ENCODE measurements around the gene C2CD3. TPM values are rescaled to one million over a fixed set of nuclear protein-coding genes. Genes with fewer than 3 reads are reported as not detected.

The C2CD3 gene
- total RNA-seq, 1 donor from 2014 or later: 53.7 TPM

GRCh38 chr11:74000307-74001133 is 170.3 kb downstream of the C2CD3 start:
- Histone ChIP-seq H3K4me1 (ENCODE audit: insufficient read depth, low read length) (no peaks in the 10 kb centered on the region), H3K79me2 (ENCODE audit: insufficient read depth, low read length) (no peaks in the 10 kb centered on the region), H3K9ac (ENCODE audit: low read length) (no peak overlapping the region), H4K20me1 (ENCODE audit: insufficient read depth, low read length) (no peaks in the 10 kb centered on the region), H3K4me2 (ENCODE audit: low read length) (no peak overlapping the region), H3K4me3 (ENCODE audit: insufficient read depth, low read depth, low read length) (no peak overlapping the region), H3K36me3 (ENCODE audit: insufficient read depth, low read length) (no peaks in the 10 kb centered on the region), H3K9me3 (ENCODE audit: insufficient read depth, low read depth, low read length) (no peaks in the 10 kb centered on the region), H3K27ac (ENCODE audit: low read depth, low read length) (no peak overlapping the region), H3K27me3 (ENCODE audit: insufficient read depth, low read length) (no peaks in the 10 kb centered on the region), H2AFZ (ENCODE audit: low read depth, low read length) (no peak overlapping the region)
- H3K27ac Mint-ChIP-seq (ENCODE audit: unreplicated experiment): no peak overlapping the region
- TF ChIP-seq CTCF (IDR thresholded peaks at IDR 0.05; ENCODE audit: insufficient read depth, low read depth, low read length) (no peak), EZH2 (IDR thresholded peaks at IDR 0.05; ENCODE audit: insufficient read depth, low read length) (no peak)
- DNase-seq (ENCODE audit: low read depth) (no peak), FAIRE-seq (no peak)
- H3K9me3 Mint-ChIP-seq (ENCODE audit: unreplicated experiment): no peaks in the 10 kb centered on the region
- H3K4me1 Mint-ChIP-seq (ENCODE audit: low read depth, unreplicated experiment): no peaks in the 10 kb centered on the region
- no peaks in the 10 kb centered on the region for H3K27me3 Mint-ChIP-seq (ENCODE audit: low read depth, unreplicated experiment)
- H3K36me3 Mint-ChIP-seq (ENCODE audit: low read depth, unreplicated experiment): peaks cover 21% of the 10 kb centered on the region
- no peak overlapping the region for H3K4me3 Mint-ChIP-seq (ENCODE audit: unreplicated experiment)

- Histone ChIP-seq H3K27me3 (ENCODE audit: insufficient read depth, low read length) (no peaks in the 10 kb centered on the region), H3K27ac (ENCODE audit: low read depth, low read length) (no peak overlapping the region), H3K9ac (ENCODE audit: low read length) (no peak overlapping the region), H3K4me2 (ENCODE audit: low read length) (no peak overlapping the region), H2AFZ (ENCODE audit: low read depth, low read length) (no peak overlapping the region), H4K20me1 (ENCODE audit: insufficient read depth, low read length) (no peaks in the 10 kb centered on the region), H3K79me2 (ENCODE audit: insufficient read depth, low read length) (no peaks in the 10 kb centered on the region), H3K36me3 (ENCODE audit: insufficient read depth, low read length) (no peaks in the 10 kb centered on the region), H3K9me3 (ENCODE audit: insufficient read depth, low read depth, low read length) (no peaks in the 10 kb centered on the region), H3K4me1 (ENCODE audit: insufficient read depth, low read length) (no peaks in the 10 kb centered on the region), H3K4me3 (ENCODE audit: insufficient read depth, low read depth, low read length) (no peak overlapping the region)
- no peaks in the 10 kb centered on the region for H3K9me3 Mint-ChIP-seq (ENCODE audit: unreplicated experiment)
- TF ChIP-seq CTCF (IDR thresholded peaks at IDR 0.05; ENCODE audit: insufficient read depth, low read depth, low read length) (no peak), EZH2 (IDR thresholded peaks at IDR 0.05; ENCODE audit: insufficient read depth, low read length) (no peak)
- DNase-seq (ENCODE audit: low read depth) (no peak), FAIRE-seq (no peak)
- no peaks in the 10 kb centered on the region for H3K27me3 Mint-ChIP-seq (ENCODE audit: low read depth, unreplicated experiment)
- H3K4me3 Mint-ChIP-seq (ENCODE audit: unreplicated experiment): no peak overlapping the region
- H3K27ac Mint-ChIP-seq (ENCODE audit: unreplicated experiment): no peak overlapping the region
- H3K36me3 Mint-ChIP-seq (ENCODE audit: low read depth, unreplicated experiment): peaks cover 19% of the 10 kb centered on the region
- H3K4me1 Mint-ChIP-seq (ENCODE audit: low read depth, unreplicated experiment): no peaks in the 10 kb centered on the region
These were observed 171.1 kb downstream of the C2CD3 start for GRCh38 chr11:73999581-74000306.

Data from astrocyte (in vitro differentiated cells and primary cell).